ENCODE measurements around the gene PRRG1. TPM values are rescaled to one million over a fixed set of nuclear protein-coding genes. Genes with fewer than 3 reads are reported as not detected.
A peak's percentile ranks its signal among the peaks of the same experiment; 100 is the strongest.
"Not testable (repeated sequence)": the region's sequence is repeated elsewhere in the genome, so short reads cannot be mapped to it uniquely, and the experiment has no call there.

PRRG1 gene
- total RNA-seq, 1 experiment from 2014 or later = 10.5 TPM

DNA sequence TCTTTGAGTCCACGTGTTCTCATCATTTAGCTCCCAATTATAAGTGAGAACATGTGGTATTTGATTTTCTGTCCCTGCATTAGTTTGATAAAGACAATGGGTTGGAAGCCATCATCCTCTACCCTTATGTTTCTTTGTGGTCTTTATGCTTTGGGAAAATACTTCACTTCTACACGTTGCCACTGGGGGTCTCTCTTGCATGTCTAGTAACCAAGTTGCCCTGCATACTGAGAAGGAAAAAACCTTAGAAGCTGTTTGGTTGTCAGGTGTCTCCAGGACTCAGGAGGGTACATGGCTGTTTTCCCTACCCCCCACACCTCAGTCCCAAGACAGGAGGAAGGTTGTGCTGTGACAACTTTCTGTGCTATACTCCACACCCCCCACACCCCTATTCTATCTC is 146.6 kb downstream of the PRRG1 start:
- H3K27ac Mint-ChIP-seq (ENCODE audit: low read depth, unreplicated experiment); POLR2A ChIA-PET: not testable (repeated sequence)
- CTCF ChIA-PET = interaction anchor here (0.6 to 0.7 kb wide), 2 partner anchors 104 to 432 kb away, joined by 3 read pairs; no protein-coding TSS in a partner anchor

GRCh38 chrX:37497126-37497525 is 148.0 kb downstream of the PRRG1 start:
- intact Hi-C loops (cut with micrococcal nuclease); H3K36me3 Mint-ChIP-seq (ENCODE audit: insufficient read depth, unreplicated experiment); DNase-seq (ENCODE audit: unreplicated experiment); H3K4me3 Mint-ChIP-seq (ENCODE audit: unreplicated experiment); H3K4me1 Mint-ChIP-seq (ENCODE audit: insufficient read depth, unreplicated experiment); H3K27ac Mint-ChIP-seq (ENCODE audit: low read depth, unreplicated experiment); H3K9me3 Mint-ChIP-seq (ENCODE audit: unreplicated experiment); CTCF ChIA-PET; BruUV-seq (replicated peaks); POLR2A ChIA-PET: not testable (repeated sequence)
- peaks cover 64% of the 10 kb centered on the region for H3K27me3 Mint-ChIP-seq (ENCODE audit: insufficient read depth, unreplicated experiment)

More for the DNA sequence above, 146.6 kb downstream of the PRRG1 start:
- peaks cover 50% of the 10 kb centered on the region for H3K27me3 Mint-ChIP-seq (ENCODE audit: insufficient read depth, unreplicated experiment)
- TF ChIP-seq, protein P1, sequence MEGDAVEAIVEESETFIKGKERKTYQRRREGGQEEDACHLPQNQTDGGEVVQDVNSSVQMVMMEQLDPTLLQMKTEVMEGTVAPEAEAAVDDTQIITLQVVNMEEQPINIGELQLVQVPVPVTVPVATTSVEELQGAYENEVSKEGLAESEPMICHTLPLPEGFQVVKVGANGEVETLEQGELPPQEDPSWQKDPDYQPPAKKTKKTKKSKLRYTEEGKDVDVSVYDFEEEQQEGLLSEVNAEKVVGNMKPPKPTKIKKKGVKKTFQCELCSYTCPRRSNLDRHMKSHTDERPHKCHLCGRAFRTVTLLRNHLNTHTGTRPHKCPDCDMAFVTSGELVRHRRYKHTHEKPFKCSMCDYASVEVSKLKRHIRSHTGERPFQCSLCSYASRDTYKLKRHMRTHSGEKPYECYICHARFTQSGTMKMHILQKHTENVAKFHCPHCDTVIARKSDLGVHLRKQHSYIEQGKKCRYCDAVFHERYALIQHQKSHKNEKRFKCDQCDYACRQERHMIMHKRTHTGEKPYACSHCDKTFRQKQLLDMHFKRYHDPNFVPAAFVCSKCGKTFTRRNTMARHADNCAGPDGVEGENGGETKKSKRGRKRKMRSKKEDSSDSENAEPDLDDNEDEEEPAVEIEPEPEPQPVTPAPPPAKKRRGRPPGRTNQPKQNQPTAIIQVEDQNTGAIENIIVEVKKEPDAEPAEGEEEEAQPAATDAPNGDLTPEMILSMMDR (IDR thresholded peaks at IDR 0.05; ENCODE audit: unreplicated experiment) = peak; percentile 19
- intact Hi-C loops (cut with micrococcal nuclease); H3K4me3 Mint-ChIP-seq (ENCODE audit: unreplicated experiment); BruUV-seq (replicated peaks); H3K9me3 Mint-ChIP-seq (ENCODE audit: unreplicated experiment); H3K36me3 Mint-ChIP-seq (ENCODE audit: insufficient read depth, unreplicated experiment); H3K4me1 Mint-ChIP-seq (ENCODE audit: insufficient read depth, unreplicated experiment): not testable (repeated sequence)
- peak; percentile 9 for DNase-seq (ENCODE audit: unreplicated experiment)

DNA sequence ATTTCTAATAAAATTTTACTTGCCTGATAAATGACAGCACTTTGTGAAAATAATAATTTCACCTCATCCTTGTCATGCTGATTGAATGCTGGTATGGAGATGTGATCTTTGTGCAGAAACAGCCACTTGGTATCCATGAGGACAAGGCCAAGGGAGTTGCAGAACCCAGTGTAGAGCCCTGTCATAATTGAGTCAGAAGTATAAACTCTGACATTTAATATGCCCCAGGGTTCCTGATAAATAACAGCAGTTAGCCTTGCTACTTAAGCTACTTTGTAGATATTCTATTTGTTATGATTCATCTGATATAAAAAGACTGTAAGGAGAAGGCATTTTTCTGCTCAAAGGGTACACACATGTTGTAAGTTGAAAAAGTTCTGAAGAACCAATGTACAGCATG is 149.2 kb downstream of the PRRG1 start:
- POLR2A ChIA-PET; CTCF ChIA-PET; H3K9me3 Mint-ChIP-seq (ENCODE audit: unreplicated experiment); H3K4me1 Mint-ChIP-seq (ENCODE audit: insufficient read depth, unreplicated experiment); intact Hi-C loops (cut with micrococcal nuclease); H3K27ac Mint-ChIP-seq (ENCODE audit: low read depth, unreplicated experiment); H3K4me3 Mint-ChIP-seq (ENCODE audit: unreplicated experiment); BruUV-seq (replicated peaks); H3K36me3 Mint-ChIP-seq (ENCODE audit: insufficient read depth, unreplicated experiment); DNase-seq (ENCODE audit: unreplicated experiment): not testable (repeated sequence)
- H3K27me3 Mint-ChIP-seq (ENCODE audit: insufficient read depth, unreplicated experiment) = peaks cover 65% of the 10 kb centered on the region

DNA sequence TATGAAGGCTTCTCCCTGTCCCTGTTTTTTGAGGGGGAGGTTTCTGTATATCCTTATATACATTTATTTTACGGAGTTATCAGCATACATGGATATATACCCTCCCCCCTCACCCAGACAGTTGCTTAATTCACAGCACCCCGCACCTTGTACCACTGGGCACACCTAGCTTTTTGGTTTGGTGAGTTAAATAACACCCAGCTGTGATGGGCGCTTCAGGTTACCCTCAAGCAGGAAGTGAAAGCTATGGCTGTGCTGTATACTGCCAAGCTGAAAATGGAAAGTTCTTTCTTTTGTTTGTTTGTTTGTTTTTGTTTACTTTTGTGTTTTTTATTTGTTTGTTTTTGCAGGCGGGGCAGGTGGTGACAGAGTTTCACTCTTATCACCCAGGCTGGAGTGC is 150.5 kb downstream of the PRRG1 start:
- H3K9me3 Mint-ChIP-seq (ENCODE audit: unreplicated experiment); BruUV-seq (replicated peaks); H3K27ac Mint-ChIP-seq (ENCODE audit: low read depth, unreplicated experiment); H3K4me3 Mint-ChIP-seq (ENCODE audit: unreplicated experiment); CTCF ChIA-PET; H3K36me3 Mint-ChIP-seq (ENCODE audit: insufficient read depth, unreplicated experiment); POLR2A ChIA-PET; H3K4me1 Mint-ChIP-seq (ENCODE audit: insufficient read depth, unreplicated experiment); intact Hi-C loops (cut with micrococcal nuclease); DNase-seq (ENCODE audit: unreplicated experiment): not testable (repeated sequence)
- peaks cover 65% of the 10 kb centered on the region for H3K27me3 Mint-ChIP-seq (ENCODE audit: insufficient read depth, unreplicated experiment)

- H3K9me3 Mint-ChIP-seq (ENCODE audit: unreplicated experiment) = no peaks in the 10 kb centered on the region
- no TSS peak for BruUV-seq (replicated peaks)
- intact Hi-C loops (cut with micrococcal nuclease) = no loop called here
These were observed 155.8 kb downstream of the PRRG1 start for GRCh38 chrX:37504991-37505390.

More at GRCh38 chrX:37504991-37505390, 155.8 kb downstream of the PRRG1 start:
- TF ChIP-seq, protein P1 (IDR thresholded peaks at IDR 0.05; ENCODE audit: unreplicated experiment) = no peak
- no peaks in the 10 kb centered on the region for H3K4me1 Mint-ChIP-seq (ENCODE audit: insufficient read depth, unreplicated experiment)
- H3K4me3 Mint-ChIP-seq (ENCODE audit: unreplicated experiment) = no peak overlapping the region
- H3K27ac Mint-ChIP-seq (ENCODE audit: low read depth, unreplicated experiment) = no peak overlapping the region
- H3K36me3 Mint-ChIP-seq (ENCODE audit: insufficient read depth, unreplicated experiment) = no peaks in the 10 kb centered on the region
- POLR2A ChIA-PET = no interaction called here
- H3K27me3 Mint-ChIP-seq (ENCODE audit: insufficient read depth, unreplicated experiment) = peaks cover 77% of the 10 kb centered on the region
- CTCF ChIA-PET = no interaction called here
- no peak for DNase-seq (ENCODE audit: unreplicated experiment)

Other genes with a start within 250 kb of the PRRG1 start
- gene LANCL3, start 222.3 kb downstream of the PRRG1 start, total RNA-seq (2022) = 0.47 and 0.54 TPM in 2 replicates

Measured in MCF 10A (cell line).